ENCODE data around the gene RUNX1.

RUNX1 gene

GRCh38 chr21:35063428-35064172, 14.5 kb upstream of the RUNX1 start:
- Histone ChIP-seq H3K4me1 (no peaks in the 10 kb centered on the region), H4K20me1 (no peaks in the 10 kb centered on the region), H3K27me3 (no peaks in the 10 kb centered on the region), H3K9ac (no peak overlapping the region), H3K4me2 (no peak overlapping the region), H3K9me3 (no peaks in the 10 kb centered on the region; the same call in 1 of the 2 replicates), H3K27ac (no peak overlapping the region), H3K36me3 (no peaks in the 10 kb centered on the region), H3K4me3 (no peak overlapping the region)
- TF ChIP-seq Cebpa-rat (IDR thresholded peaks at IDR 0.05), result no peak

GRCh38 chr21:35062016-35062415, 12.9 kb upstream of the RUNX1 start:
- no peak overlapping the region for H3K9ac ChIP-seq
- no peaks in the 10 kb centered on the region; the same call in 1 of the 2 replicates for H3K9me3 ChIP-seq
- H4K20me1 ChIP-seq, result no peaks in the 10 kb centered on the region
- H3K27ac ChIP-seq, result no peak overlapping the region
- H3K36me3 ChIP-seq, result no peaks in the 10 kb centered on the region
- no peak overlapping the region for H3K4me2 ChIP-seq
- H3K4me1 ChIP-seq, result no peaks in the 10 kb centered on the region
- TF ChIP-seq Cebpa-rat (IDR thresholded peaks at IDR 0.05), result no peak
- no peak overlapping the region for H3K4me3 ChIP-seq
- no peaks in the 10 kb centered on the region for H3K27me3 ChIP-seq

GRCh38 chr21:35059742-35060141, 10.6 kb upstream of the RUNX1 start:
- Histone ChIP-seq H3K27me3 (no peaks in the 10 kb centered on the region), H4K20me1 (no peaks in the 10 kb centered on the region), H3K36me3 (no peaks in the 10 kb centered on the region), H3K27ac (no peak overlapping the region), H3K9ac (no peak overlapping the region), H3K4me3 (no peak overlapping the region), H3K4me2 (no peak overlapping the region), H3K9me3 (no peaks in the 10 kb centered on the region; the same call in 1 of the 2 replicates), H3K4me1 (no peaks in the 10 kb centered on the region)
- no peak for TF ChIP-seq Cebpa-rat (IDR thresholded peaks at IDR 0.05)

- H3K4me1 ChIP-seq, result peaks cover 7% of the 10 kb centered on the region
- no peaks in the 10 kb centered on the region for H3K36me3 ChIP-seq
- H3K27ac ChIP-seq, result no peak overlapping the region
- no peak overlapping the region for H3K4me3 ChIP-seq
- H3K4me2 ChIP-seq, result no peak overlapping the region
- TF ChIP-seq Cebpa-rat (IDR thresholded peaks at IDR 0.05), result no peak
- no peaks in the 10 kb centered on the region; the same call in 1 of the 2 replicates for H3K9me3 ChIP-seq
- H3K9ac ChIP-seq, result no peak overlapping the region
- H4K20me1 ChIP-seq, result no peaks in the 10 kb centered on the region
- no peaks in the 10 kb centered on the region for H3K27me3 ChIP-seq
These were observed 9.0 kb upstream of the RUNX1 start for GRCh38 chr21:35058058-35058457.

- Histone ChIP-seq H3K27ac (no peak overlapping the region), H3K4me3 (no peak overlapping the region), H3K27me3 (no peaks in the 10 kb centered on the region), H3K4me1 (peaks cover 11% of the 10 kb centered on the region), H3K9me3 (no peaks in the 10 kb centered on the region; the same call in 1 of the 2 replicates), H3K36me3 (no peaks in the 10 kb centered on the region), H4K20me1 (no peaks in the 10 kb centered on the region), H3K9ac (no peak overlapping the region), H3K4me2 (no peak overlapping the region)
- no peak for TF ChIP-seq Cebpa-rat (IDR thresholded peaks at IDR 0.05)
These were observed 8.3 kb upstream of the RUNX1 start for GRCh38 chr21:35057428-35057827.

- Histone ChIP-seq H3K36me3 (no peaks in the 10 kb centered on the region), H3K9ac (no peak overlapping the region; the same call in 1 of the 2 replicates), H3K4me2 (no peak overlapping the region), H4K20me1 (no peaks in the 10 kb centered on the region), H3K9me3 (no peaks in the 10 kb centered on the region), H3K27me3 (no peaks in the 10 kb centered on the region), H3K4me1 (peaks cover 40% of the 10 kb centered on the region), H3K27ac (no peak overlapping the region), H3K4me3 (no peak overlapping the region)
- TF ChIP-seq Cebpa-rat (IDR thresholded peaks at IDR 0.05), result no peak
These were observed 4.4 kb upstream of the RUNX1 start for GRCh38 chr21:35053356-35054096.

GRCh38 chr21:35052801-35053200, 3.7 kb upstream of the RUNX1 start:
- H4K20me1 ChIP-seq, result 0 out of 2 replicates have a peak, but pooled peaks cover 5% of the 10 kb centered on the region
- H3K4me2 ChIP-seq, result no peak overlapping the region
- H3K9ac ChIP-seq, result no peak overlapping the region
- H3K27ac ChIP-seq, result no peak overlapping the region
- no peaks in the 10 kb centered on the region for H3K9me3 ChIP-seq
- no peaks in the 10 kb centered on the region for H3K36me3 ChIP-seq
- H3K4me3 ChIP-seq, result no peak overlapping the region
- H3K4me1 ChIP-seq, result peaks cover 40% of the 10 kb centered on the region
- no peak for TF ChIP-seq Cebpa-rat (IDR thresholded peaks at IDR 0.05)
- no peaks in the 10 kb centered on the region for H3K27me3 ChIP-seq

GRCh38 chr21:35051287-35051818, 2.3 kb upstream of the RUNX1 start:
- Histone ChIP-seq H3K4me3 (peak overlapping the region; percentile 88), H3K9me3 (no peaks in the 10 kb centered on the region), H4K20me1 (0 out of 2 replicates have a peak, but pooled peaks cover 5% of the 10 kb centered on the region), H3K27me3 (no peaks in the 10 kb centered on the region), H3K4me1 (peaks cover 40% of the 10 kb centered on the region), H3K27ac (peak overlapping the region; percentile 60), H3K36me3 (peaks cover 7% of the 10 kb centered on the region), H3K4me2 (peak overlapping the region; percentile 95), H3K9ac (peak overlapping the region; percentile 68)
- TF ChIP-seq Cebpa-rat (IDR thresholded peaks at IDR 0.05), result peak; percentile 87; the same call in 1 of the 2 replicates

GRCh38 chr21:35050348-35051286, 1.5 kb upstream of the RUNX1 start:
- Histone ChIP-seq H3K27ac (peak overlapping the region; percentile 58), H3K27me3 (no peaks in the 10 kb centered on the region), H3K4me2 (peak overlapping the region; percentile 95), H3K9me3 (no peaks in the 10 kb centered on the region), H4K20me1 (0 out of 2 replicates have a peak, but pooled peaks cover 5% of the 10 kb centered on the region), H3K4me3 (peak overlapping the region; percentile 88), H3K4me1 (peaks cover 40% of the 10 kb centered on the region), H3K36me3 (peaks cover 14% of the 10 kb centered on the region), H3K9ac (peak overlapping the region; percentile 68)
- TF ChIP-seq Cebpa-rat (IDR thresholded peaks at IDR 0.05), result no peak

Data from BLaER1 (cell line).